GM21381 (cell line): ENCODE results near the gene NTHL1.
A peak's percentile ranks its signal among the peaks of the same experiment; 100 is the strongest.

Experiments
- ATAC-seq: cut with Tn5 transposase; IDR thresholded peaks from one replicate; pipeline ENCODE4 v1.9.1; 2021; ENCODE audit warnings: mild to moderate bottlenecking, moderate library complexity; ENCODE audit not compliant: unreplicated experiment

NTHL1 gene

DNA sequence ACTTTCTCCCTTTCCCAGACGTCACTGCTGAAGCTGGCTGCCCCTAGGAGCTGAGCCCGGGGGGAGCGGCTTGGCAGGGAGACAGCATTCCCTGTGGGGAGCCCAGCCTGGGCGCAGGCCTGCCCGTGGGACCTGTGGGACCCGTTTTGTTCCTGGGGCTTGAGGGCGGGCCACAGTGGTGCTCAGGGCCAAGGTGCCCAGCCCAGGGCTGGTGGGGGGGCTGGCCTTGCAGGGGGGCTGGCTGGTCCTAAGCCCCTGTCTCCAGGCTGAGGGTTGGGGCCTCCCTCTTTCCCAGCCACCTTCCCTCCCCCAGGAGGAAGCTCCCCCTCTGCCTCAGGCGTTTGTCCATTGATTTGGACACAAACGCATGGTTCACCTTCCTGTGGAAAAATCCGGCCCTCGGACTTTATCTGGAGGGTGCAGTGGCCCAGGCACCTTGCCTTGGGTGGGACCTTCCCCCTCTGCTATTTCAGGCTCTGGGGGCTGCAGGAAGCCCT is 16.5 kb downstream of the NTHL1 start:
- no peak for ATAC-seq

DNA sequence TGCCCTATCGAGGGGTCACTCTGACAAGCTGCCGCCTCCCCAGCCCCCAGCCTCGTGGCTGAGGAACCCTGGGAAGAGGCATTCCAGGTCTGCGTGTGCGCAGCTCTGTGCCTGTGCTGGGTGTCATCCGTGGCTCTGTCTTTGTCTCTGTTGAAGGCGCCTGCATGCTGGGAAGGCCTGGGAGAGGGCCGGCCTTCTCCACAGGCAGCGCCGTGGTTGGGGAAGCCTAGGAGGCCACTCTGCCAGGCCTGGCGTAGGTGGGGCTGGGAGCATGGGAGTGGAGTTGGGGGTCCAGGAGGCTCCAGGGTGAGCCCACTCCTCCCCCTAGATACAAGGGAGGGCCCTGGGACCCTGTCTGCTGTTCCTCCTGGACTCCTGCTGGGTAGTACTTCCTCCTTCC is 17.6 kb downstream of the NTHL1 start:
- ATAC-seq, result no peak

DNA sequence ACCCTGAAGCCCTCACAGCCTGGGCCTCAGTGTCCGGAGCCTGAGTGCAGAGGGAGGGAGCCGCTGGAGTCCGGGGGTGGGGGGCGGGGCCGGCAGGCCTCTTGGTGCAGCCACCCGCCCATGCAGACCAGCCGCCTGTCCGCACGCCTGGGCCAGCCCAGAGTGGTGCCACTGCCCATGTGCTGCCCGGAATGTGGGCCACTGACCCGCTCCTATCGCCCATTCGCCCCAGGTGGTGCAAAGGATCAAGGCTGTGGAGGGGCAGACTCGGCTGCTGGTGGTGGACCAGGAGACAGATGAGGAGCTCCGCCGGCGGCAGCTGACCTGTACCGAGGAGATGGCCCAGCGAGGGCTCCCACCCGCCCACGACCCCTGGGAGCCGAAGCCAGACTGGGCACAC is 18.3 kb downstream of the NTHL1 start:
- ATAC-seq, result no peak

DNA sequence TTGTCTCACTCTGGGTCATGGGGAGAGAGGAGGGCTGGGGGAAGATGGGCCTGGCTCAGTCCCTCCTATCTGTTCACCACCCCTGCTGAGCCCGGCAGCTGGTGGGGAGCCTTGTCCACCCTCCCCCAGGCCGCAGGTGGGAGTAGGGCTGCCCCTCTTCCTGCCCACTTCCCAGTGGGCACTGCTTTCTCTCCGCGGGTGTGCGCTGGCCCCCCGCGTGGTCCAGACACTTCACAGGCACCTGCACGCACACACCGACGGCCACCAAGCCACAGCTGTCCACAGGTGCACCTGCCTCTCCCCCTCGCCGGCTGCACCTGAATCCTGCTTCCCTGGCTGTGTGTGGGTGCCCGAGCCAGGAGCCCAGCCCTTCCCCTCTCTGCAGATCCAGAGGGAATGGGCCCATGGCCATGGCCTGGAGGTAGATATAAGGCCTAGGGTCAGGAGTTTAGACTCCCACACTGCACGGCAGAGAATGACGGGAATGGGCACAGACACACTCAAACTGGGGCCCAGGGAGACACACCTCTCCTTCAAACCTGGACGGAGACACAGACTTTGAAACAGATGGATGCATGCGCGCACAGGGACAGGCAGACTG is 18.9 kb downstream of the NTHL1 start:
- ATAC-seq, result no peak

DNA sequence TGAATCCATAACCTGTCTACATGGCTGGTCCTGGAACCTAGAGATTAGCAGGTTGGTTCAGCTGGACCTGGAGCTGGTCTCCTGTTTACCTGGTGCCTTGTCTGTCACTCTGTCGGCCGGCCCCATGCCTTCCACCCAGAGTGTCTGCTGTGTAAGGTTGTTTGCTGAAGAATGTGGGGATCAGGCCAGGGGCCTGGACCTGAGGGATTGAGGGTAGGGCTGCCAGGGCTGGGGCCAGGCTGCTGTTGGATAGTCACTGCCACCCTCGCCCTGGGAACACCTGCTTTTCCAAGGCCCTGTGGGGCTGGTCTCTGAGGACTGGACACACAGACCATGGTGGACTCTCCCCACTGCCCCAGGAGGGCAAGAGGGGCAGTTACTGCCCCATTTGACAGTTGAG is 19.5 kb downstream of the NTHL1 start:
- no peak for ATAC-seq

DNA sequence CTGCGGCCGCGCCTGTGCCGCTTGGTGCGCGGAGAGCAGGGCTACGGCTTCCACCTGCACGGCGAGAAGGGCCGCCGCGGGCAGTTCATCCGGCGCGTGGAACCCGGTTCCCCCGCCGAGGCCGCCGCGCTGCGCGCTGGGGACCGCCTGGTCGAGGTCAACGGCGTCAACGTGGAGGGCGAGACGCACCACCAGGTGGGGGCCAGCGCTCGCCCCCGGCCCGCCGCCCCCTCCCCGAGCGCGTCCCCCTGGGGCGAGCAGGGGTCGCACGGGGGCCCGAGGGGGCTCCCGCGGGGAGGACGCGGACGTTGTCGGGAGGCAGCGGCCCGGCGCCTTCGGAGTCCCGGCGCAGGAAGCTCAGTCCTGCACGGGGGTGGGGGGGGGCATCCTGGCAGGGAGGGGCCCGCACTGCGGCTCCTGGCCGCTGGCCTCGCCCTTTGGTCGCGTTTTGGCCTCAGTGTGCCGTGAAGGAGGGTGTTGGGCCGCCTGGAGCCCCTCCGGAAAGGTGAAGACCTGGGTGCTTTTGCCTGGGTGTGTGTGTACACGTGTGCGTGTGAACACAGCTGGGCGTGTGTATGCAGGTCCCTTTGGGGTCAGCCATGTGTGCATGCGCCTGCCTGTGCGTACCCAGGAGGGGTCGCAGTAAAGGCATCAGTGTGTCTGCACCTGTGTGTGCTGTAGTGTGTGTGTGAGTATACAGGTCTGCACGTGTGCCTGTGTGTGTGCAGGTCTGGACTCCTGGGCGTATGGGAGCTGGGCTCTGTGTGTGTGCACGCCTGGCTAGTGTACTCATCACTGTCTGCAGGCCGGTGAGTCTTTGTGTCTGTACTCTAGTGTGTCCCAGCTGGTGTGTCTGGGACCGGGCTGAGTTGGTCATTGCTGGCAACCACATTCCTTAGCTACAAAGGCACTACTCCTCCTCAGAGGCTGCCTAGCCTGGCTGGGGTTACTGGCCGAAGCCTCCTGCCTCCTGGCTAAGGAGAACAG is 20.3 kb downstream of the NTHL1 start:
- ATAC-seq, result no peak

DNA sequence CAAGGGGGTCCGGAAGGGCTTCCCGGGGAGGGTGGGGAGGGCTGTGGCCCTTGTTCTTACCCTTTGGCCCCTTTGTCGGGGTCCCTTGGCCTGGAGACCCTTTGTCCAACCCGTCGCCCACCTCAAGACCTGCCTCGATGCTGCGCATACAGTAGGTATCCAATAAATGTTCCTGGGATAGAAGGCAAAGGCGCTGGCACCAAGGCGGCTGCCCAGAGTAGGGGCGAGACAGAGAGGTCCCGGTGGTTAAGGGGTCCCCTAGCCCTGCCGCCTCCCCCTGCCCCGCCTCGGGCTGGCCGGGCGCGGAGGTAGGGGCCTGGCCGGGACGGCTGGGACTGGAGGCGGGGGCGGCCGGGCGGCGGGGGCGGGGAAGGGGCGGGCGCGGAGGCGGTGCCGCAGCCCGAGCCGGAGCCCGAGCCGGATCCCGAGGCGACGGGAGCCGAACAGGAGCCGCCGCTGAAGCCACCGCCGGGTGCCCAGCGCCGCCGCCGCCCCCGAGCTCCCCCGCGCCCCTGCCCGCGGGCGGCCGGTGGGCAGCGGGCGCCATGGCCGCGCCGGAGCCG is 21.1 kb downstream of the NTHL1 start, which contains the start of gene NHERF2:
NHERF2 (plus strand) TSS at position 442 of the 563 bp plus-strand sequence; CDS start at position 546, 104 bp downstream.
- no peak for ATAC-seq

DNA sequence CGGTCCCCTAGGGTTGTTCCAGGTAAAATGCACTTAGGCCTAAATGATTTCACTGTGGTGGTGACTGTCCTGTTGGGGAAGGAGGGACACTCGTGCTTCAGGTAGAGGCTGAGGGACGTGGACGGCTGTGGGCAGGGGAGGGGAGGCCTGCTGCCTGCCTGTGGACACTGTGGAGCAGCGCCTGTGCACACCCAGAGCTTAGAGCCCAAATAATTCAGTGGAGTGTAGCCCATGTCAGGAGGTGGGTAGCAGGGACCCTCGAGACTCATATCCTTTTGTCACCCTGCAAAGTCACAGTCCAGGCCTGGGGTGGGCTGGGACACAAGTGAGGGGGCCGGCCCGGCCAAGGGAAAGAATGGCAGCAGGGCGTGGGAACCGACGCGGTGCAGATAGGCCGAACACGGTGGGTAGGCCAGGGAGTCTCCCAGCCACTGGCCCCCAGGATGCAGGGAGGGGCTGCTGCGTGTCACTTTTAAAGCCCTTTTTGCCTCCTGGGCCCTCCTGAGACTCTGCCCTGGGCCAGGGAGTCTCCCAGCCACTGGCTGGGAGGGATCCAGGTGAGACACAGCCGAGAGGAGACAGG is 21.7 kb downstream of the NTHL1 start:
- ATAC-seq, result no peak

DNA sequence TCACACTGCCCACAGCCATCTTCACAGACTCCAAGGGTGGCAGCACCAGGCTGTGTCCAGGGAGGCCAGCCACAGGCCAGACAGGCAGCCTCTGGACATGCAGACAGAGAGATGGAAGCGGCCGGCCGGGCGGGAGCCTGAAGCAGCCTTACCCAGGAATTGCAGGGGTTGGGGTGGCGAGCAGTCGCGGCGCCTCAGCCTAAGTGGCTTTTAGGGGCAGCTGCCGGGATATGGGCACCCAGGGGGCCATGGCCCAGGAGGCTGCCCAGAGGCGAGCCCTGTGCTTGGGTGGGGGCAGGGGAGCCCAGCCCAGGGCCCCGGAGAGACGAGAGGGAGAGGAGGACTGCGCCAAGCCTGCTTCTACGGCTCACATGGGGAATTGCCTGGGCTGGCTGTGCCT is 22.4 kb downstream of the NTHL1 start:
- no peak for ATAC-seq

DNA sequence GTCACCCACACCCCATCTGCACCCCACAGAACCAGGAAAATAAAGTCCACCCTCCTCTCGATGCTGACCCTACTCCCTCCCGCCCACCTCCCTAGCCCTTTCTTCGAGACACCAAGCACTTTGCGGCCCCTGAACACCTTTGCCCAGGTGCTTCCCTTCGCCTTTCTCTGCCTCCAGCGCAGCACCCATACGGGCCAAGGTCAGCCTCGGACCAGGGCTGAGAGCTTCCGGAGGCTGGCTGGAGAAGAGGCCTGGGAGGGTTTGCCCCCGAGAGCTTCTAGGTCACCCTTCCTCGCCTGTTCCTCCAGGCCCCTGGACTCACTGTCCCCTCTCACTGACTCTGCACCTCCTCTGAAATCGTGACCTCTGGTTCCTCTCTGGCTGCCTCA is 23.6 kb downstream of the NTHL1 start:
- no peak for ATAC-seq

DNA sequence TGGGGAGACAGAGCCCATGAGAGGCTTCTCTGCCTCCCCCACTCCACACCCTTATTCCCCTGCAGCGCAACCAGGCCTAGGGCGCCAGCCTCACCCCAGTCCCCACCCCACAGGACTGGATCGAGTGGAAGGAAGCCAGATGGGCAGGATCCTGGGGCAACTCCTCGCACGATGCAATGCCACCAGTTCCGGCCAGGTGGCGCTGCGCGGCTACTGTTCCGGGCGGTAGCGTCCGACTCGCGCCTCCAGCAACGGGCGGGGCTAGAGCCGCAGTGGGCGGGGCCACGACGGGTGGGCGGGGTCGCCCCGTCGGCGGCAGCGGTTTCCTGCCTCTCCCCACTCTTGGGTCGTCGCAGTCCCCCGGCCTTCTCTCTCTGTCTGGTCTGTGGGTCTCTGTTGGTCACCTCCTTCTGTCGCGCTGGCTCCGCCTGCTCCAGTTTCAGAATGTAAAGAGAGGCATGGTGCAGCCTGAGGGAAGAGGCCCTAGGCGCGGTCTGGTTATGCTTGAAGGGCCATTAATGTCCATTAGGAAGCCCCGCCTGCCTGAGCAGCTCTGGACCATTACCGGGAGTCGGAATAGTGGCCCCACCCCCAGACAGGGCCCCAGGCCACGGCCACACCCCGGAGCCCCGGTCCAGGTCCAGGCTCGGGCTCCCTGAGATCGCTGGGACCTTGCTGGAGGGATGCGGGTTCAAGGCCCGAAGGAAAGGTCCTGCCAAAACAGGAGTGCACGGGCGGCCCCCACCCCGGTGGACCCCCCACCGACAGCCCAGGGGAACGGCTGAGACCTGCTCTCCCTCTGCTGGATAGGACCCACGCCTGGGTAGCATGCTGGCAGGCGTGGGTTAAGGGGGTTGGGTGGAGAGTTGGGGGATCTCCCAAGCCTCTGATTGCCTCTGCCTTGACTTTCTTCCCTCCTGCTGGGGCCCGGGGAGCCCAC is 24.3 kb downstream of the NTHL1 start:
- peak; percentile 77 for ATAC-seq

DNA sequence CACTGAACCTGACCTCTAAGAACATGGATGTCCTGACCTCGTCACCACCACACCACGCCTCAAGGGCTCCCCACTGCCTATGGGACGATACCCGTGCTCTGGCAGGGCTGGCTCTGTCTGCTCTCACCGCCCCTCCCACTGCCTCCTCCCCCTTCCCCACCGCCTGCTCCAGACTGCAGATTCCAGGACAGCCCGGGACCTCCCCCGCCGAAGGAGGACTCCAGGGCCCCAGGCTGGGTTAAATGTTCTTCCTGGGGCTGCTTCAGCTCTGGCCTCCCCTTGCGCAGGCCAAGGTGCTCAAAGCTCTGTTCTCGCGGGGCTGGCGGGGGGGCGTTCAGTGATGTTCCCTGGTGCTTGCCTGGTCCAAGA is 24.9 kb downstream of the NTHL1 start:
- peak; percentile 17 for ATAC-seq

DNA sequence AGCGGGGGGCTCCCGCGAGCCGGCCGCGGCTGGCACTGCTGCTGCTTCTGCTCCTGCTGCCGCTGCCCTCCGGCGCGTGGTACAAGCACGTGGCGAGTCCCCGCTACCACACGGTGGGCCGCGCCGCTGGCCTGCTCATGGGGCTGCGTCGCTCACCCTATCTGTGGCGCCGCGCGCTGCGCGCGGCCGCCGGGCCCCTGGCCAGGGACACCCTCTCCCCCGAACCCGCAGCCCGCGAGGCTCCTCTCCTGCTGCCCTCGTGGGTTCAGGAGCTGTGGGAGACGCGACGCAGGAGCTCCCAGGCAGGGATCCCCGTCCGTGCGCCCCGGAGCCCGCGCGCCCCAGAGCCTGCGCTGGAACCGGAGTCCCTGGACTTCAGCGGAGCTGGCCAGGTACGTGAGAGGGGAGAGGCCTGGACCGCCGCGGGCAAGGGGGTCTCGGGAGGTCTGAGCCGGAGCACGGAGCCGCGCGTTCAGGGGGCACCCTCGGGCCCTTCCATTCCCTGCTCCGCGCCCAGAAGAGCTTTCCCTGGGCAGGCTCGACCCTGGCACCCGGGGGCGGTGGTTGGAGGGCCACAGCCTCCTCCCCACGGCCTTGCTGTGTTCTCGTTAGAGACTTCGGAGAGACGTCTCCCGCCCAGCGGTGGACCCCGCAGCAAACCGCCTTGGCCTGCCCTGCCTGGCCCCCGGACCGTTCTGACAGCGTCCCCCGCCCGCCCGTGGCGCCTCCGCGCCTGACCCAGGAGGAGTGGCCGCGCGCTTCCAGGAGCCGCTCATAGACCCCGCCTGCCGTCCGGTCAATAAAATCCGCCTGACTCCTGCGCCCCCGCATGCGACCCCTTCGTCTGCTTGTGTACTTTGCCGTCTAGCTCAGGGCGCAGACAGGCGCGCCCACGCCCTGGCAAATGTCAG is 27.5 kb downstream of the NTHL1 start:
- no peak for ATAC-seq

DNA sequence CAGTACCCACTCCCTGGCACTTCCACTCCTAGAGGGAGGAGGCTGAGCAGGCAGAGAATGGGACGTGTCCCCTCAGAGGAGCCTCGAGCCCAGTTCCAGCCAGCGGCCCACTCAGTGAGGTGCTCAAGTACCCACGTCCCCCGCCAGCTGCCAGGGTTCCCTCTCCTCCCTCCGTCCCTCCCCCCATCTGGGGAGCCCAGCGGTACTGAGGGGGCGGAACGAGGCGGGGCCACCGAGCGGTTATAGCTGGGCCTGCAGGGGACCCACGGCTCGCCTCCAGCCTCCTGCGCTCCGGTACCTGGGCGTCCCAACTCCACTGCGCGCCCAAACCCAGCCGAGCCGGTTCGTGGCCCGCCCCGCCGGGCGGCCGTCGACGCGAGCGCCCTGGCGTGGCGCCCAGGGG is 28.1 kb downstream of the NTHL1 start, which contains the start of gene NPW:
NPW (plus strand) TSS at position 268 of the 403 bp plus-strand sequence.
- no peak for ATAC-seq

DNA sequence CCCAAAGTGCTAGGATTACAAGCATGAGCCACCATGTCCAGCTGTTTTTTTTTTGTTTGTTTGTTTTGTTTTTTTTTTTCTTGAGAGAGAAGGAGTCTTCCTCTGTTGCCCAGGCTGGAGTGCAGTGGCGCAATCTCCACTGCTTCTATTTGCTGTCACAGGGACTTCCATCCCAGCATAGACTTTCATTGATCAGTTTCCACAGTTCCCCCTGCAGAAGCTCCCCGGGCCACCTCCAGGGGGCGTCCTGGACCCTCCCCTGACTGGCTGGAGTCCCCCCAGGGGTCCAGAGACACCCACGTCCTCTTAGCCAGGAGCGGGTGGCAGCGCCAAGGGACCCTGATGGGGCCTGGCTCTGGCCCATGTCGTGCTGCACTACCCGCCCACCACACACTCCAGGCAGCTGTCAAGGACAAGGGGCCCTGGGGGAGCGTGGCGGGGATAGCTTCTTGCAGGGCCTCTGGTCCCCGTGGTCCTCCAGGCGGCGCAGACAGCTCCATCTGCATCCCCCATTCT is 31.2 kb downstream of the NTHL1 start:
- no peak for ATAC-seq

DNA sequence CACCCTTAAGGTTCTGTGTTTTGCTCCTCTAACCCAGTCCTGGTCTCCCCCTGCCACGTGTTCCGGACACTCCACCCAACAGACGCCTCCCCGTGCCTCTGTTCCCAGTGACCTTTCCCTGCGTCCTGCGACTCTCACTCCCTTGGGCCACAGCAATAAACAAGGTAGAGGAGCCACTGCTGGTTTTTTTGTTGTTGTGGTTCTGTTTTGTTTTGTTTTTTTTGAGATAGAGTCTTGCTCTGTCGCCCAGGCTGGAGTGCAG is 31.8 kb downstream of the NTHL1 start:
- no peak for ATAC-seq

DNA sequence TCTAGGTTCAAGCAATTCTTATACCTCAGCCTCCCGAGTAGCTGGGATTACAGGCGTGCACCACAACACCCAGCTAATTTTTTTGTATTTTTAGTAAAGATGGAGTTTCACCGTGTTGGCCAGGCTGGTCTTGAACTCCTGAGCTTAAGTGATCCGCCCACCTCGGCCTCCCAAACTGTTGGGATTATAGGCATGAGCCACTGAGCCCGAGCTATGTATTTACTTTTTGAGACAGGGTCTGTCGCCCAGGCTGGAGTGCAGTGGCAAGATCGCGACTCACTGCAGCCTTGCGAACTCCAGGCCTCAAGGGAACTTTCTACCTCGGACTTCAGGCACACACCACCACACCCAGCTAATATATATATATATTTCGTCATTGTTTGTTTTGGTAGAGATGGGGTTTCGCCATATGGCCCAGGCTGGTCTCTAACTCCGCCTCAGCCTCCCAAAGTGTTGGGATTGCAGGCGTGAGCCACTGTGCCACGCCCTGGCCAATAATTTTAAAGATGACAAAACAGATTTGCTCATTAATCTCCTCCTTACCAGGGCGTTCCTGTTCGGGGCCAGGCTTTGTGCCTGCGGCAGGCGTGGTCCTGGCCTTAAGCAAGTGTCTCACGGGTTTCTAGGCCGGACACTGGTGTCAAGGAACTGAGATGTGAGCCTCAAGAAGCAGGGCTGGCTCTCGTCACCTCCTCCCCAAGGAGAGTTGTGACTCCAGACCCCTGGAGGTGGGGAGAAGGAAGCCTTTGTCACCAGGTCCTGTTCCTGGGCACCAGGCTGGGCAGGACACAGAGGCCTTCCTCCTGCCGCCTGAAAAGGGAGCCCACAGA is 32.3 kb downstream of the NTHL1 start:
- ATAC-seq, result no peak

DNA sequence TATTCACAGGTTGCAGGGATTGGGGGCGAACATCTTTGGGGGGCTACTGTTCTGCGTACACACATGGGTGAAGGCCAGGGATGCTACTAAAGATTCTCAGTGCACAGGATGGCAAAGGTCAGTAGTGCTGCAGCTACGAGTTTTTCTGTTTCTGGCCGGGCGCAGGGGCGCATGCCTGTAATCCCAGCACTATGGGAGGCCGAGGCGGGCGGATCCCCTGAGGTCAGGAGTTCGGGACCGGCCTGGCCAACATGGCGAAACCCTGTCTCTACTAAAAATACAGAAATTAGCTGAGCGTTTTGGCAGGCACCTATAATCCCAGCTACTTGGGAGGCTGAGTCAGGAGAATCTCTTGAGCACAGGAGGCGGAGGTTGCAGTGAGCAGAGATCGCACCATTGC is 34.1 kb downstream of the NTHL1 start:
- ATAC-seq, result no peak
